Astrocyte (in vitro differentiated cells and primary cell): Measurements from ENCODE around the gene CENPS. TPM values are rescaled to one million over a fixed set of nuclear protein-coding genes. Genes with fewer than 3 reads are reported as not detected.

ENCODE experiments used
- DNase-seq: peaks from one replicate; pipeline ENCODE4 v3.0.0-alpha.2; 2010; ENCODE audit warnings: low read depth
- FAIRE-seq: peaks from 2 replicates; lab custom pipeline; 2011; peaks lifted over from hg19 to GRCh38; lab: Jason Lieb, UNC
- H2AFZ ChIP-seq: 2 replicates; pipeline ENCODE4 v1.6.0; 2012; ENCODE audit warnings: low read depth, low read length, inconsistent platforms
- H3K27ac ChIP-seq: 2 replicates; pipeline ENCODE4 v1.5.1; 2011; ENCODE audit warnings: low read depth, low read length, inconsistent platforms
- H3K27me3 ChIP-seq: 2 replicates; pipeline ENCODE4 v1.6.0; 2011; ENCODE audit warnings: low read length, inconsistent platforms; ENCODE audit not compliant: insufficient read depth
- H3K36me3 ChIP-seq: 2 replicates; pipeline ENCODE4 v1.5.1; 2011; ENCODE audit warnings: low read length, inconsistent platforms; ENCODE audit not compliant: insufficient read depth
- H3K4me1 ChIP-seq: 2 replicates; pipeline ENCODE4 v1.5.1; 2011; ENCODE audit warnings: low read length, inconsistent platforms; ENCODE audit not compliant: insufficient read depth
- H3K4me2 ChIP-seq: 2 replicates; pipeline ENCODE4 v1.6.0; 2012; ENCODE audit warnings: low read length, inconsistent platforms
- H3K4me3 ChIP-seq: 2 replicates; pipeline ENCODE4 v1.5.1; 2011; ENCODE audit warnings: low read depth, mild to moderate bottlenecking, low read length, inconsistent platforms; ENCODE audit not compliant: insufficient read depth
- H3K79me2 ChIP-seq: 2 replicates; pipeline ENCODE4 v1.6.0; 2012; ENCODE audit warnings: mild to moderate bottlenecking, low read length, inconsistent platforms; ENCODE audit not compliant: insufficient read depth
- H3K9ac ChIP-seq: 2 replicates; pipeline ENCODE4 v1.6.0; 2012; ENCODE audit warnings: mild to moderate bottlenecking, low read length, inconsistent platforms
- H3K9me3 ChIP-seq: 2 replicates; pipeline ENCODE4 v1.5.1; 2012; ENCODE audit warnings: low read depth, mild to moderate bottlenecking, low read length, inconsistent platforms; ENCODE audit not compliant: insufficient read depth
- H4K20me1 ChIP-seq: 2 replicates; pipeline ENCODE4 v1.6.0; 2012; ENCODE audit warnings: low read length, inconsistent platforms; ENCODE audit not compliant: insufficient read depth
- H3K27ac Mint-ChIP-seq: one replicate; pipeline ENCODE4 v1.8.0; 2021; ENCODE audit warnings: mild to moderate bottlenecking, mixed read lengths; ENCODE audit not compliant: unreplicated experiment
- H3K27me3 Mint-ChIP-seq: one replicate; pipeline ENCODE4 v1.8.0; 2021; ENCODE audit warnings: low read depth, mixed read lengths; ENCODE audit not compliant: unreplicated experiment
- H3K36me3 Mint-ChIP-seq: one replicate; pipeline ENCODE4 v1.8.0; 2021; ENCODE audit warnings: low read depth, mixed read lengths; ENCODE audit not compliant: unreplicated experiment
- H3K4me1 Mint-ChIP-seq: one replicate; pipeline ENCODE4 v1.8.0; 2021; ENCODE audit warnings: low read depth, mixed read lengths; ENCODE audit not compliant: unreplicated experiment
- H3K4me3 Mint-ChIP-seq: one replicate; pipeline ENCODE4 v1.8.0; 2021; ENCODE audit warnings: mild to moderate bottlenecking, moderate library complexity, mixed read lengths; ENCODE audit not compliant: unreplicated experiment
- H3K9me3 Mint-ChIP-seq: one replicate; pipeline ENCODE4 v1.8.0; 2021; ENCODE audit warnings: mild to moderate bottlenecking, mixed read lengths; ENCODE audit not compliant: unreplicated experiment
- EZH2 ChIP-seq: IDR thresholded peaks from 2 replicates; pipeline ENCODE4 v1.6.1; 2012; ENCODE audit warnings: mild to moderate bottlenecking, low read length, inconsistent platforms; ENCODE audit not compliant: insufficient read depth
- total RNA-seq: library from RNA; stranded (reverse); gene quantifications from 2 replicates; pipeline ENCODE4 v1.2.1, GENCODE V29; 2021
- TF ChIP-seq, protein P1 (sequence below): IDR thresholded peaks from 2 replicates; pipeline ENCODE4 v1.5.1; 2011; ENCODE audit warnings: low read depth, mild to moderate bottlenecking, inconsistent platforms, low read length, moderate library complexity; ENCODE audit not compliant: insufficient read depth

CENPS gene
- total RNA-seq, 1 donor from 2014 or later: 9.0 TPM

DNA sequence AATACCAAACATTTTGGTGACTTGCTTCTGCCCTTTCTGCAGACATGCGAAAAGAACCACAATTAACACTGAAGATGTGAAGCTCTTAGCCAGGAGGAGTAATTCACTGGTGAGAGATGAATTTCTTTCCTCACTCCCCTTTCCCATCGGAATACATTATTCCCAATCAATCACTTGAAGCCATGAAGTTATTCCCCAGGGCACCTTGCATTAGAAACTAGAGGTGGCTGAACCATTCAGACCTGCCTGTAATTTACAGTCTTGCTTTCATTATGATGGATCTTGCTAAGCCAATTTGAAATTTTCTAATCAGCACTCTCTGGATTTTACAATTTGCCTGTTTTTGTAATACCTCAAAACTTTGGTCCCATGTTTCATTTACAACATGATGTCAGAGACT, 10.1 kb downstream of the CENPS start:
- Histone ChIP-seq H3K36me3 (no peaks in the 10 kb centered on the region), H3K4me3 (no peak overlapping the region), H3K9me3 (no peaks in the 10 kb centered on the region), H3K27ac (no peak overlapping the region), H3K4me2 (no peak overlapping the region), H3K4me1 (no peaks in the 10 kb centered on the region), H3K9ac (no peak overlapping the region), H4K20me1 (no peaks in the 10 kb centered on the region), H2AFZ (no peak overlapping the region), H3K27me3 (no peaks in the 10 kb centered on the region), H3K79me2 (no peaks in the 10 kb centered on the region)
- Mint-ChIP-seq H3K36me3 (peaks cover 1% of the 10 kb centered on the region), H3K9me3 (no peaks in the 10 kb centered on the region), H3K4me3 (no peak overlapping the region), H3K27ac (no peak overlapping the region), H3K4me1 (peaks cover 8% of the 10 kb centered on the region), H3K27me3 (no peaks in the 10 kb centered on the region)
- DNase-seq (no peak), FAIRE-seq (no peak)
- TF ChIP-seq EZH2: no peak
- TF ChIP-seq, protein P1, sequence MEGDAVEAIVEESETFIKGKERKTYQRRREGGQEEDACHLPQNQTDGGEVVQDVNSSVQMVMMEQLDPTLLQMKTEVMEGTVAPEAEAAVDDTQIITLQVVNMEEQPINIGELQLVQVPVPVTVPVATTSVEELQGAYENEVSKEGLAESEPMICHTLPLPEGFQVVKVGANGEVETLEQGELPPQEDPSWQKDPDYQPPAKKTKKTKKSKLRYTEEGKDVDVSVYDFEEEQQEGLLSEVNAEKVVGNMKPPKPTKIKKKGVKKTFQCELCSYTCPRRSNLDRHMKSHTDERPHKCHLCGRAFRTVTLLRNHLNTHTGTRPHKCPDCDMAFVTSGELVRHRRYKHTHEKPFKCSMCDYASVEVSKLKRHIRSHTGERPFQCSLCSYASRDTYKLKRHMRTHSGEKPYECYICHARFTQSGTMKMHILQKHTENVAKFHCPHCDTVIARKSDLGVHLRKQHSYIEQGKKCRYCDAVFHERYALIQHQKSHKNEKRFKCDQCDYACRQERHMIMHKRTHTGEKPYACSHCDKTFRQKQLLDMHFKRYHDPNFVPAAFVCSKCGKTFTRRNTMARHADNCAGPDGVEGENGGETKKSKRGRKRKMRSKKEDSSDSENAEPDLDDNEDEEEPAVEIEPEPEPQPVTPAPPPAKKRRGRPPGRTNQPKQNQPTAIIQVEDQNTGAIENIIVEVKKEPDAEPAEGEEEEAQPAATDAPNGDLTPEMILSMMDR: no peak

DNA sequence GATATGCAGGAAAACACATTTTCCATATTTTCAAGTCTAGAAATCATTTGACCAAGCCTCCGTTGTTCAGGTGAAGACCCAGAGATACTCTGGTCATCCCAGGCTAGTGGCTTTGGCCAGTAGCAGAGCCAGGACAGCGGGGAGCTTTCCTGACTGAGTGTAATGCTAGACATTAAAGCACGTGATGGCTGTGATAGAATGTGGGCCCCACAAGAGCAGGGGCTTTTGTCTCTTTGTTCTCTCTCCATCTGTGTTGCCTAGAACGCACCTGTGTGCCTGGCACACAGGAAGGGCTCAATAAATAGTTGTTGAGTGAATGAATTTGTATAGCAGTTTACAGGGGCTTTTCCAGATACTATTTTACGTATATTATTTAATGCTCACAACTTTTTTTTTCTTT, 10.6 kb downstream of the CENPS start:
- Mint-ChIP-seq H3K4me1 (peaks cover 8% of the 10 kb centered on the region), H3K9me3 (no peaks in the 10 kb centered on the region), H3K27me3 (no peaks in the 10 kb centered on the region), H3K36me3 (peaks cover 1% of the 10 kb centered on the region), H3K4me3 (no peak overlapping the region), H3K27ac (no peak overlapping the region)
- no peak overlapping the region for H3K4me2 ChIP-seq
- H3K27ac ChIP-seq: no peak overlapping the region
- no peak overlapping the region for H3K9ac ChIP-seq
- no peak overlapping the region for H3K4me3 ChIP-seq
- no peak for FAIRE-seq
- no peaks in the 10 kb centered on the region for H3K36me3 ChIP-seq
- no peaks in the 10 kb centered on the region for H3K27me3 ChIP-seq
- H4K20me1 ChIP-seq: no peaks in the 10 kb centered on the region
- H3K4me1 ChIP-seq: no peaks in the 10 kb centered on the region
- no peaks in the 10 kb centered on the region for H3K9me3 ChIP-seq
- H3K79me2 ChIP-seq: no peaks in the 10 kb centered on the region
- TF ChIP-seq, protein P1: no peak
- no peak for TF ChIP-seq EZH2
- no peak for DNase-seq
- H2AFZ ChIP-seq: no peak overlapping the region

DNA sequence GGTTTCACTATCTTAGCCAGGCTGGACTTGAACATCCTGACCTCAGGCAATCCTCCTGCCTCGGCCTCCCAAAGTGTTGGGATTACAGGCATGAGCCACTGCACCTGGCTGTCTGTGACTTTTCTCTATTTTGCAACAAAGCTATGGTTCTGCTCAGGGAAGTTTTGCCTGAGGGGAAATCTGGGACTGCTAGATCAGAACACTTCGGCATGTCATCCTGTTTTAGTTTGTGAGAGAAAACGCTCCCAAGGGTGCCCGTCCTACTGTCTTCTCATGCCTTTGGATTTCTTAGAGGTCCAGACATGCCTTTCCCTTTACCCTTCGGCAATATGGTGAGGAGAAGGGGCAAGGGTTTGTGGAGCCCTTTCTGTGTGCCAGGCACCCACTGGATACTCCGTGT, 14.0 kb downstream of the CENPS start:
- H3K9ac ChIP-seq: no peak overlapping the region
- FAIRE-seq: no peak
- no peak overlapping the region for H3K27ac Mint-ChIP-seq

More for the DNA sequence above, 14.0 kb downstream of the CENPS start:
- TF ChIP-seq EZH2: no peak
- TF ChIP-seq, protein P1: no peak
- Histone ChIP-seq H3K27me3 (no peaks in the 10 kb centered on the region), H3K4me3 (no peak overlapping the region), H3K36me3 (no peaks in the 10 kb centered on the region), H3K27ac (no peak overlapping the region), H3K79me2 (no peaks in the 10 kb centered on the region), H2AFZ (no peak overlapping the region), H4K20me1 (no peaks in the 10 kb centered on the region), H3K4me2 (no peak overlapping the region), H3K4me1 (no peaks in the 10 kb centered on the region), H3K9me3 (no peaks in the 10 kb centered on the region)
- no peak for DNase-seq
- Mint-ChIP-seq H3K27me3 (no peaks in the 10 kb centered on the region), H3K4me3 (no peak overlapping the region), H3K36me3 (peaks cover 1% of the 10 kb centered on the region), H3K4me1 (no peaks in the 10 kb centered on the region), H3K9me3 (no peaks in the 10 kb centered on the region)
